GM23338 (cell line): Measurements from ENCODE around the gene GFER.

ENCODE experiments used
- CREB1 ChIP-seq: fragments of 250-450 bp; sonication (Bioruptor Pico); IDR thresholded peaks from 2 replicates; pipeline ENCODE4 v1.5.0; 2020; ENCODE audit warnings: low read depth, mild to moderate bottlenecking, moderate library complexity
- CTCF ChIP-seq, 2 experiments: fragments of 200-600 bp in 1 of 2; sonication (generic) in 1 of 2; conservative IDR thresholded peaks; 2 replicates each; pipeline versions ENCODE4 v1.5.1 to v1.6.1; 2016 to 2017; ENCODE audit warnings: antibody characterized with exemption in 2 of 2, low read depth in 2 of 2, mild to moderate bottlenecking in 2 of 2, moderate library complexity in 1 of 2
- ETS1 ChIP-seq: IDR thresholded peaks from 2 replicates; pipeline ENCODE4 v1.6.1; 2016; ENCODE audit warnings: antibody characterized with exemption
- EZH2 ChIP-seq: fragments of 200-600 bp; sonication (generic); IDR thresholded peaks from one replicate; pipeline ENCODE4 v1.8.0; 2017; ENCODE audit warnings: antibody characterized with exemption, mild to moderate bottlenecking, low read depth; ENCODE audit not compliant: unreplicated experiment
- EZH2phosphoT487 ChIP-seq: fragments of 200-600 bp; sonication (generic); IDR thresholded peaks from one replicate; pipeline ENCODE4 v1.8.1; 2018; ENCODE audit warnings: antibody characterized with exemption; ENCODE audit not compliant: unreplicated experiment
- JUNB ChIP-seq: IDR thresholded peaks from one replicate; pipeline ENCODE4 v1.6.1; 2016; ENCODE audit warnings: antibody characterized with exemption; ENCODE audit not compliant: unreplicated experiment
- NANOG ChIP-seq: IDR thresholded peaks from 2 replicates; pipeline ENCODE4 v1.6.1; 2016; ENCODE audit warnings: antibody characterized with exemption, borderline replicate concordance
- POLR2AphosphoS5 ChIP-seq: IDR thresholded peaks from 2 replicates; pipeline ENCODE4 v1.6.1; 2016; ENCODE audit warnings: antibody characterized with exemption, low read depth
- REST ChIP-seq: IDR thresholded peaks from one replicate; pipeline ENCODE4 v1.6.1; 2018; ENCODE audit warnings: antibody characterized with exemption; ENCODE audit not compliant: unreplicated experiment
- STAT1 ChIP-seq: IDR thresholded peaks from one replicate; pipeline ENCODE4 v1.6.1; 2016; ENCODE audit warnings: antibody characterized with exemption; ENCODE audit not compliant: unreplicated experiment
- ZNF114 ChIP-seq: fragments of 250-450 bp; sonication (Bioruptor Pico); IDR thresholded peaks from 2 replicates; pipeline ENCODE4 v1.5.0; 2020; ENCODE audit warnings: mild to moderate bottlenecking, moderate library complexity
- ZNF331 ChIP-seq: fragments of 250-450 bp; sonication (Bioruptor Pico); IDR thresholded peaks from 2 replicates; pipeline ENCODE4 v1.5.0; 2020; ENCODE audit warnings: low read depth, mild to moderate bottlenecking, moderate library complexity
- ZNF462 ChIP-seq: fragments of 250-450 bp; sonication (Bioruptor Pico); IDR thresholded peaks from 2 replicates; pipeline ENCODE4 v1.5.0; 2020; ENCODE audit warnings: mild to moderate bottlenecking, moderate library complexity

GRCh38 chr16:1973461-1974156 is 10.4 kb upstream of the GFER start:
- no peak for TF ChIP-seq CTCF (conservative IDR thresholded peaks at IDR 0.05; ENCODE audit: low read depth in 2 of 2)
- no peak for TF ChIP-seq CREB1
- no peak for TF ChIP-seq EZH2
- TF ChIP-seq POLR2AphosphoS5, result no peak
- no peak for TF ChIP-seq EZH2phosphoT487
- TF ChIP-seq ETS1, result no peak
- TF ChIP-seq ZNF462 (CRISPR knock-in tag), result no peak
- TF ChIP-seq STAT1, result no peak
- no peak for TF ChIP-seq JUNB
- no peak for TF ChIP-seq REST
- no peak for TF ChIP-seq NANOG
- no peak for TF ChIP-seq ZNF114 (CRISPR knock-in tag)
- no peak for TF ChIP-seq ZNF331
